ENCODE data around the gene KLHL34. TPM values are rescaled to one million over a fixed set of nuclear protein-coding genes. Genes with fewer than 3 reads are reported as not detected.

KLHL34 gene
- total RNA-seq, 2 donors from 2014 or later: not detected

DNA sequence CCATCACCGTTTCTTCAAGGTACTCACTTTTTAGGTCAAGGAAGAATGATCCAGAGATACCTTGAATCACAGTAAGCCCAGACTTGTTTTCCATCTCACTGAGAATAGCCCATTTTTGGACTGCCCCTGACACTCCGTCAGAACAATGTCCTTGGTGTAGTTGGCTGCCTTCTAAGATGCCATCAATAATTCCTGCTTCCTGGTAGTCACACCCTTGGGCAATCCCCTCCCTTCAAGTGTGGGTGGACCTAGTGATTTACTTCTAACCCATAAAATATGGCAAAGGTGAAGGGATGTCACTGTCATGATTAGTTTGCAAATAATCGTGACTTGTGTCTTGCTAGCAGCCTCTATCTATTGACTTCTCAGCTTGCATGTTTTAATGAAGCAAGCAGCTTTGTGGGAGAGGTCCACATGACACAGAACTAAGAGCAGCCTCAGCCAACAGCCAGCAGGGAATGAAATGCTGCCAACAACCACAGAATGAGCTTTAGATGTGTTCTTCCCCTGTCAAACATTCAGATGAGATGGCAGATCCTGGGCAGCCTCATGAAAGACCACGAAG, 20.0 kb upstream of the KLHL34 start:
- TF ChIP-seq POLR2A (IDR thresholded peaks at IDR 0.05): no peak
- TF ChIP-seq, protein P1, sequence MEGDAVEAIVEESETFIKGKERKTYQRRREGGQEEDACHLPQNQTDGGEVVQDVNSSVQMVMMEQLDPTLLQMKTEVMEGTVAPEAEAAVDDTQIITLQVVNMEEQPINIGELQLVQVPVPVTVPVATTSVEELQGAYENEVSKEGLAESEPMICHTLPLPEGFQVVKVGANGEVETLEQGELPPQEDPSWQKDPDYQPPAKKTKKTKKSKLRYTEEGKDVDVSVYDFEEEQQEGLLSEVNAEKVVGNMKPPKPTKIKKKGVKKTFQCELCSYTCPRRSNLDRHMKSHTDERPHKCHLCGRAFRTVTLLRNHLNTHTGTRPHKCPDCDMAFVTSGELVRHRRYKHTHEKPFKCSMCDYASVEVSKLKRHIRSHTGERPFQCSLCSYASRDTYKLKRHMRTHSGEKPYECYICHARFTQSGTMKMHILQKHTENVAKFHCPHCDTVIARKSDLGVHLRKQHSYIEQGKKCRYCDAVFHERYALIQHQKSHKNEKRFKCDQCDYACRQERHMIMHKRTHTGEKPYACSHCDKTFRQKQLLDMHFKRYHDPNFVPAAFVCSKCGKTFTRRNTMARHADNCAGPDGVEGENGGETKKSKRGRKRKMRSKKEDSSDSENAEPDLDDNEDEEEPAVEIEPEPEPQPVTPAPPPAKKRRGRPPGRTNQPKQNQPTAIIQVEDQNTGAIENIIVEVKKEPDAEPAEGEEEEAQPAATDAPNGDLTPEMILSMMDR (IDR thresholded peaks at IDR 0.05): no peak
- ATAC-seq: no peak
- WGBS, 2 donors: 46 to 48% methylated on average over 4 of the region's 4 CpGs
- Histone ChIP-seq H3K9me3 (no peaks in the 10 kb centered on the region), H3K36me3 (replicated peaks in 1 of 2; ENCODE audit: insufficient read depth in 1 of 2, low read depth in 2 of 2) (no peaks in the 10 kb centered on the region), H3K4me1 (no peaks in the 10 kb centered on the region), H3K4me3 (no peak overlapping the region), H3K27ac (no peak overlapping the region), H3K27me3 (no peaks in the 10 kb centered on the region)
- DNase-seq: no peak
- intact Hi-C loops (cut with DNase I): no loop called here

DNA sequence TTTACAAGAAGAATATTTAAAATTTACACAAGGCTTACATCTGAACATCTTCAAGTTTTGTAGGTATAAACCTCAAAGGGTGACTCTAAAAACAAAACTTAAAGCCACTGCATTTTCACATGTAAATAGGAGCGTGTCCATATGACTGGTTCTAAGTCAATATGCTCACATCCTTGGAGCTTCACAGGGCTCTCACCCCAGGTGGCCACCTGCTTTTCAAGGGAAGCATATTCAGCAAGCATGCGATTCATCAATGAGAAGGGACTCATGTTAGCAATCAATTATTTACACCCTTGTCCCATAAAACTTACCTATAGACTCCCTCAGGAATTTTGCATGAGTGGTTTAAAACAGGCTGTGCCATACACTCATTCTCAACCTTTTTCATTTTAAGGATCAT, 17.8 kb upstream of the KLHL34 start:
- no peaks in the 10 kb centered on the region for H3K9me3 ChIP-seq
- H3K4me3 ChIP-seq: no peak overlapping the region
- TF ChIP-seq, protein P1 (IDR thresholded peaks at IDR 0.05): no peak
- TF ChIP-seq POLR2A (IDR thresholded peaks at IDR 0.05): no peak
- H3K27ac ChIP-seq: no peak overlapping the region
- no peak for DNase-seq
- no peaks in the 10 kb centered on the region for H3K36me3 ChIP-seq (replicated peaks in 1 of 2; ENCODE audit: insufficient read depth in 1 of 2, low read depth in 2 of 2)
- no peak for ATAC-seq
- no peaks in the 10 kb centered on the region for H3K4me1 ChIP-seq
- intact Hi-C loops (cut with DNase I): no loop called here
- 39 to 44% methylated on average over 2 of the region's 2 CpGs for WGBS, 2 donors
- H3K27me3 ChIP-seq: no peaks in the 10 kb centered on the region

DNA sequence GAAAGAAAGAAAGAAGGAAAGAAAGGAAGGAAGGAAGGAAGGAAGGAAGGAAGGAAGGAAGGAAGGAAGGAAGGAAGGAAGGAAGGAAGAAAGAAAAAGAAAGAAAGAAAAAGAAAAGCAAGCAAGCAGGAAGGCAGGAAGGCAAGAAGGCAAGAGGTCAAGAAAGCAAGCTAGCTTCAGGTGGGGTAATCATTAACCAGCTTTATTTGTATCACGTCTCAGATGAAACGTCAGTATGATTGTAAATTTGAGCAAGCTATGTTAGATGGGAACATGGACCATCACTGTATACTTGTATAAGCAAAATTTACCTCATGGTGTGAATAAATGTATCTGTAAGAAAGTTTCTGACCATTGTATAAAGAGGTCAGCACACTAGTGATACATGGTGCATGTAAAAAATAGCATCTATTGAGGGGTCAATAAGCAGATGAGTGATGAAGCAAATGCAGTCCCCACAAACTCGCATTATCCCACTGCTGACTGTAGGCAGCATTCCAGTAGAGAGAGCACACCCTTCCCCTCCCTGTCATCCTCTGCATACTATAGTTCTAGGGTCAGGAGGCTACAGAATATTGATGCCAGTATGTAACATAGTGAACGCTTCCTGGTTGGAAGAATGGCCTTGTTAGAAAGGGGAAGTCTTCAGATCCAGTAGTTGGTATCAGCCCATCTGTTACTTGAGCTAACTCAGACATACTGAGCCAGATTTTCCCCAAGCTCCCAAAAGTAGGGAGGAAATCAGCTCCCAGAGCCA, 16.5 kb upstream of the KLHL34 start:
- H3K4me3 ChIP-seq: no peak overlapping the region
- no peaks in the 10 kb centered on the region for H3K36me3 ChIP-seq (replicated peaks in 1 of 2; ENCODE audit: insufficient read depth in 1 of 2, low read depth in 2 of 2)
- intact Hi-C loops (cut with DNase I): no loop called here
- H3K4me1 ChIP-seq: no peaks in the 10 kb centered on the region
- WGBS, 2 donors: 40 to 42% methylated on average over 4 of the region's 4 CpGs
- DNase-seq (no peak), ATAC-seq (no peak)
- H3K9me3 ChIP-seq: no peaks in the 10 kb centered on the region
- TF ChIP-seq, protein P1 (IDR thresholded peaks at IDR 0.05): no peak
- no peak for TF ChIP-seq POLR2A (IDR thresholded peaks at IDR 0.05)
- H3K27ac ChIP-seq: no peak overlapping the region
- no peaks in the 10 kb centered on the region for H3K27me3 ChIP-seq

DNA sequence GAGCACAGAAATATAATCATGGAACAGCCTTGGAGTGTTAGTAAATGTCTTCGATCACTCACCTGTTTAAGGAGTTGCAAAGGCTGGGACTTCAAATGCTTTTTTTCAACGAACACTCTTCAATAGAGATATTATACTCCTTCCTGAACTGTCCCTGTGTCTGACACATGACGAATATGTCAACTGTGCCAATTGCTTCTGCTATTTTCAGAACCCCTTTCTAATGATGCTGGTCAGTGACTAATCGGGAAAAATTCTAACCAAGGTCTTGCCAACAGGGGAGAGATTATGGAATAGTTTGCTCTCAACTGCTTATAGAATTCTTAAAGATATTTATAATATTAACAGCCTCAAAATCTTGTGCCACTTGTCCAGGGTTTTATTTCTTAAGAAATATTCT, 8.5 kb upstream of the KLHL34 start:
- Histone ChIP-seq H3K27me3 (no peaks in the 10 kb centered on the region), H3K4me1 (no peaks in the 10 kb centered on the region), H3K4me3 (no peak overlapping the region), H3K9me3 (no peaks in the 10 kb centered on the region), H3K27ac (no peak overlapping the region), H3K36me3 (replicated peaks in 1 of 2; ENCODE audit: insufficient read depth in 1 of 2, low read depth in 2 of 2) (no peaks in the 10 kb centered on the region)
- TF ChIP-seq, protein P1 (IDR thresholded peaks at IDR 0.05): no peak
- TF ChIP-seq POLR2A (IDR thresholded peaks at IDR 0.05): no peak
- no peak for DNase-seq
- intact Hi-C loops (cut with DNase I): no loop called here
- 52 to 53% methylated on average over 2 to 4 of the region's 4 CpGs for WGBS, 2 donors
- ATAC-seq: no peak

DNA sequence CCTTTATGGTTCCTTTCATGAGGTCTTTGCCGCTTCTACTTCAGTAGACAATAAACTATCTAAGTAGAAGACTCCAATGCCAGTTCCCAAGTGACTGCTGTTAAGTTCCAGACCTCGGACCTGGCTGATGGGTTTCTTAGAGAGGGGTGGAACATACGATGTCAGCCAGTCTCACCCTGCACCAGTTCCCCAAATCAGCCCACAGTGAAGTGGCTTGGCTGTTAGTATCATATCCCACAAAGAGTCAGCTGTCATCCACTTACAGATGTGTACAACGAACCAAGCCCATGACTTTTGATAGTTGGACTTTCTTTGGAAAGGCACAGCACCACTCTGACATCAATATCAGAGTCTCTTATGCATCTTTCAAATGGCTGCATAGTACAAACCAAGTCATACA, 8.1 kb upstream of the KLHL34 start:
- H3K4me1 ChIP-seq: no peaks in the 10 kb centered on the region
- no peak for TF ChIP-seq POLR2A (IDR thresholded peaks at IDR 0.05)
- TF ChIP-seq, protein P1 (IDR thresholded peaks at IDR 0.05): no peak
- no peaks in the 10 kb centered on the region for H3K36me3 ChIP-seq (replicated peaks in 1 of 2; ENCODE audit: insufficient read depth in 1 of 2, low read depth in 2 of 2)
- no peak overlapping the region for H3K27ac ChIP-seq
- H3K9me3 ChIP-seq: no peaks in the 10 kb centered on the region
- WGBS, 2 donors: 51% methylated on average over 4 of the region's 4 CpGs; no CpG with 5 or more reads in 1 of the 2 donors
- ATAC-seq (no peak), DNase-seq (no peak)
- no peak overlapping the region for H3K4me3 ChIP-seq
- no peaks in the 10 kb centered on the region for H3K27me3 ChIP-seq
- intact Hi-C loops (cut with DNase I): no loop called here

Measured in body of pancreas (tissue), 4 donors.